Measurements from ENCODE around the gene MLLT6. TPM values are rescaled to one million over a fixed set of nuclear protein-coding genes. Genes with fewer than 3 reads are reported as not detected.
"Not testable (repeated sequence)": the region's sequence is repeated elsewhere in the genome, so short reads cannot be mapped to it uniquely, and the experiment has no call there.

MLLT6 gene
- polyA plus RNA-seq, 3 donors, result 74.2 to 131 (median 127) TPM

DNA sequence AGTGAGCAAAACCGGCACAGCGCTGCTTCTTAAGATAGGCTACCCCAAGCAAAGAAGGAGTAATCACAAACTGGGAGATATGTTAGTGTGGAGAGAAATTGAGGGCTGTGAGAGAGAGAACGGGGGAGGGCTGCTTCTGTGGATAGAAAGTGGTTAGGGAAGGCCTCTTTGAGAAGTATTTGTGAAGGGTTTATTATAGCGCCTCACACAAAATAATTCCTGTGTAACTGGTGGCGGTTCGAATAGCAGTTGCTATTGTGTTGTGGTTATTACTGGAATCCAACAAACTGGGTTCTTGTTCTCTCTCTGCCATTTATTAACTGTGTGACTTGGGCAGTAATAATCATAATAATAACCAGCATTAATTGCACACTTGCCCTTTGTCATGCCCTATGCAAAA, 15.9 kb downstream of the MLLT6 start:
- DNase-seq, result no peak

GRCh38 chr17:38721802-38722201, 16.7 kb downstream of the MLLT6 start:
- no peak for DNase-seq

GRCh38 chr17:38724337-38724988, 19.4 kb downstream of the MLLT6 start:
- DNase-seq, result no peak

DNA sequence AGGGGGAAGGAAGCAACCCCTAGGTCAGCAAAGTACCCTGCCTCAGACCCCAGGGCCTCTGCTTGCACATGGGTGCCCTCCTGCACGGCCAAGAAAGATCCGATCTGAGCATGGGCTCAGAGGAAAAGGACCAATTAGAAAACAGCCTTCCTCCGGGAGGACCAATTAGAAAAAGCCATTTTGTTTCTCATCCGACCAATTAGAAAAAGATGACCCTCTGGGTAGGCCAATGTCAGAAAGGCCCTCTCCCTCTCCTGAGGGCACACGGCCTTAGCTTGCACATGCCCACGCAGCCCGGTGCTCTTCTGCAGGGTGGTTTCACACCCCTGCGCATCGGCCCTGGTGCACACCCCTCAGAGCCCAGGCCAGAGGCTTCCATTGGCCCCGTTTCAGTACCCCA, 20.0 kb downstream of the MLLT6 start:
- no peak for DNase-seq

- not testable (repeated sequence) for DNase-seq
These were observed 21.1 kb downstream of the MLLT6 start for GRCh38 chr17:38726145-38726544.

DNA sequence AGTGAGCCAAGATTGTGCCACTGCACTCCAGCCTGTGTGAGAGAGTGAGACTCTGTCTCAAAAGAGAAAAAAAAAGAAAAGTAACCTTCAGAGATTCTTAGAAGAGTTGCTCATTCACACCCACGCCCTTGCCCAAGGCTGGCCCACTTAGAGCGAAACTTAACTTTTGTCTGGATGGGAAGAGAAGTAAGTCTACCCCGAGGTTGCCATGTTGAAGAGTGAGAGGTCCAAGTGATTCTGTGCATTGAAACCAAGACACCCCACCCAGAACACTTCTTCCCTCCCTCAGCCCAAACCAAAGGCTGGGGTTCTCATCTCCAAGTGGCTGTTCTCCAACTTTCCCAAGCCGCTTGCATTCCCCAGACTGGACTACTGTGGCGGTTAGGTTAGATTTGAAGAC, 22.7 kb downstream of the MLLT6 start:
- no peak for DNase-seq

GRCh38 chr17:38728290-38728831, 23.3 kb downstream of the MLLT6 start:
- DNase-seq, result no peak

DNA sequence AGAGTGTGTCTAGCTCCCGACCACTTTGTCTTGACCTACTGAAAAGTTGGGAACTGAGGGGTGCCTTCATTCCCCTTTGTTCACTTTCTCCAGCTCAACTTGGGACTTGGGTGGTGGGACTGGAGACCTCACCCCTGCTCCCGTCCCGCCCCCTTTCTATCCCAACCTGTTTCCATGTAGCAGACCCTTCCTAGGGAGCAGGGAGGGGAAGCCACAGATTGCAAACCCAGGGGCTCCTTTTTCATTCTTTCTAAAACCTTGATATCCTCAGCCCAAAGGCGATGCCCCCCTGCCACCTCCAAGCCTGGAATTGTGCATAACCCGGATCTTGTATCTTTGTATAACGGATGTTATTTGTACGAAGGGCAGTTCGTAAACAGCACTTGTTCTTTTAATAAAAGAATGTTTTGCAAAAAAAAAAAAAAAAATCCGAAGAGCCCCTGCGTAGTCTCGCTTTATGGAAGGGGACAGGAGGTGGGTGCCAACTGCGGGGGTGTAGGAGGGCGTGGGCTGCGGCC, 24.4 kb downstream of the MLLT6 start:
- no peak for DNase-seq

DNA sequence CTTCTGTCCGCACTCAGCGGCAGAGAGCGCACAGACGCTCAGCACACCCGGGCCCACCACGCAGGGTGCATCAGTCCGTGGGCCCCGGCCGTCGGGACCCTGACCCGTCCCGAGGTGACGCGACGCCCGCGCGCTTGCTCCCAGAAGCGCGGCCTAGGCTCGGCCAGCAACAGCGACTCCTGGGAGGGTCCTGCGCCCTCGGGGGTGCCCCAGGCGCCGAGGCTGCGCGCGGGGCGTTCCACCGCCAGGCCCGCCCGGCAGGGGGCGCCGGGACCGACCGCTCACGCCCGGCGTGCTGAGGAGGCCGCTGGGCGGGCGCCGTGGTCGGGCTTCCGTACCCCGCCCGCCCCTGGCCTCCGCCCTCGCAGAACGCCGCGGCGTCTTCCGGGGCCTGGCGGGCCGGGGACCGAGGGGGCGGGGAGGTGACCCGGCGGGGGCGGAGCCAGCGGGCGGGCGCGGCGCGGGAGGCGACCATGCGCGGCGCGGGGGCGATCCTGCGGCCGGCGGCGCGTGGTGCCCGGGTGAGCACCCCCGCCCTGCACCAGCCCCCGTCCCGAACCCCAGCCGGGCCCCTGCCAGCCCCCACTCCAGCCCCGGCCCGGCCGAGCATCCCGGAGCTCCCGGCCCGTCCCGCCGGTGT, 24.9 kb downstream of the MLLT6 start, which contains the start of gene CISD3:
Gene CISD3 (plus strand): TSS at position 456 of the 640 bp plus-strand sequence. CDS start 18 bp downstream, at position 474.
- DNase-seq, result peak; percentile 81

- no peak for DNase-seq
These were observed 25.7 kb downstream of the MLLT6 start for GRCh38 chr17:38730526-38731379.

DNA sequence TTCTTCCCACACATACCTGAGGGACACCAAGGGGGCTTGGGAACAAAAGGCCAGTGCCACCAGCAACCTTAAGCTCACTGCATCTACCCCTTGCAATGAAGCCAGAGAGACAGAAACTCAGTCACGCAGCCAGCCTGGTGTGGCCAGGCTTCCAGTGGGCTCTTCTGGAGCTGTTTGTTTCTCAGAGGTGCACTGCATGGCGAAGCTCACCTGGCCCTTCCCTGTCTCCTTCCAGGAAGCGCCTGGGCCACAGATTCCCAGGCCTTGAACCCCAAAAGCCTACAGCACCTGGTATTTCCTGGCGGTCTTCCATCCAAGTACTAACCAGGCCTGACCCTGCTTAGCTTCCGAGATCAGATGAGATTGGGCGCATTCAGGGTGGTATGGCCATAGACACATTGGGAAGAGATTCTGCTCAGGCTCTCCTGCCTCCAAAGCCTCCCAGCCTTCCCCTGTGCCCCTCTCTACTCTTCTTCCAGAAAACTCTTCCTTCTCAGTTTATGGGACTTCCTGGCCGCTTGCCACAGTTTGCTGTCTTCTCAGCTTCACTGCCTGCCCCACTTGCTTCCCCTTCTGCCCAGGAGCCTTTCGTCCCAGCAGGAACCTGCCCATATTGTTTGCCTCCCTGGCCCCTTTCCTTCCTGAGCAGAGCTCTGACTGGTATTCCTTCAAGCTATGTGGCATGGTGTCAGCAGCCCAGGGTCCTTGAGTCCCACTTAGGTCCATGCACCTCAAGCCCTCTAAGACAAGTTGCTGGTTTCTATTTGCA, 26.6 kb downstream of the MLLT6 start:
- DNase-seq, result no peak

- no peak for DNase-seq
These were observed 27.6 kb downstream of the MLLT6 start for GRCh38 chr17:38732376-38733281.

GRCh38 chr17:38733282-38733981, 28.4 kb downstream of the MLLT6 start:
- DNase-seq, result no peak

GRCh38 chr17:38733982-38734973, 29.2 kb downstream of the MLLT6 start:
- DNase-seq, result no peak

DNA sequence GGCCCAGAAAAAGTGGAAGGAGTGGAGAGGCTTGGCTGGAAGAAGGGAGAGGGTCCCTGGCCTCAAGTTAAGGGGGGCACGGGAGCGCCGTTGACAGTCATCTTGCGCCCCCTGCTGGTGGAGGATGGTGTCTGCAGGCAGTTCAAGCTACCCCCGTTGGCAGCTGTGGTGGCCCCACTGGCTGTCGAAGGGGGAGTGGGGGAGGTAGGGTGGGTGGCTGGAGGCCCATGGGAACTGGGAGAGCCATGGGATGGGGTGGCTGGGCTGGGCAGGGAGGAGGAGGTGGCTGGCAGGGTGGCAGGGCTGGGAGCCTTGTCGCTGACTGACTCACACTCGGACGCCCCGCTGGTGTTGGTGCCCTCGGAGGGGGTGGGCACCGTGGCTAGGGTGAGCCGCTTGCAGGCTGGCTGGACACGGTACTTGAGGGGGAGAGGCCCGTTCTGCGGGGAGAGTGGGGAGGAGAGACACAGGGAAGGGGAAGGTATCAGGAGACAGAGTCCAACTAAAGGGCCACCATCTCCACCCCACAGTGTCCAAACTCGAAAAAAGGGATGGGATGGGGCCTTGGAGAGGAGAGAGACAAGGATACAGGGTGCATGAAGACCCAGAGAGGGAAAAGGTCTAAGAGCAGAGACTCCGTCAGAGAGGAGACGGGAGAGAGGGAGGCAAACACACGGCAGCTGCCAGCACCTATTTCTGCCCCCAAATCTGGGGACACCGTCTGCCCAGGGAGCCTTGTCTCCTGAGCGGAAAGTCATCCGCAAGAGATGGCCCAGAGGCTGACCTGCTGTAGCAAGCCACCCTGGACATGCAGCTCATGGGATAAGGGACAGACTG, 30.3 kb downstream of the MLLT6 start:
- DNase-seq, result no peak

DNA sequence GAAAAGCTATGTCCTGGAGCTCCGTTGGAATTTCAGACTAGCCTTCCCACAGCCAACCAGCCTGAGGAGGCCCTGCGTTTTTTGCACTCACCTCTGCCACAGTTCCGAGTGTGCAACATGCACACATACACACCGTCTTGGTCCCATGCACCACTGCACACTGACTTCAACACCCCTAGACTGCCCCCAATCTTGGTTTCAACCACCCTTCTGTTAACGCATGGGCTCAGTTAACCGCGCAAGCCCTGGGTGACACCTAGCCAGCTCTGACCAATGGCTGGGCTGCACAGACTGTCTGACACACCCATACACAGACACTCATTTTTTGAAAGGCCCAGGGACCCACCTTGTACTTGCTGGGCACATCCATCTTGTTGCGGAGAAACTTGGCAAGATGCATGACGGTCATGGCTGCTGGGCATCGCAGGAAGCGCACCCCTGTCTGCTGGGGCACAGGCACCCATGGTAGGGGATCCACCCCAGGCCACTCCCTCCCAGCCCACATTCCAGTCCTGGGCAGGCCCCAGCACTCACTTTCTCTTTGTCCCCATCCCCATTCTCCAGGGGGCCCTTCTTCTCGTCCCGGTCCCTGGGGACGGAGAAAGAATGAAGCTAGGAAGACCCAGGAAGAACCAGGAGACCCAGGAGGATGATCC, 33.1 kb downstream of the MLLT6 start:
- no peak for DNase-seq

DNA sequence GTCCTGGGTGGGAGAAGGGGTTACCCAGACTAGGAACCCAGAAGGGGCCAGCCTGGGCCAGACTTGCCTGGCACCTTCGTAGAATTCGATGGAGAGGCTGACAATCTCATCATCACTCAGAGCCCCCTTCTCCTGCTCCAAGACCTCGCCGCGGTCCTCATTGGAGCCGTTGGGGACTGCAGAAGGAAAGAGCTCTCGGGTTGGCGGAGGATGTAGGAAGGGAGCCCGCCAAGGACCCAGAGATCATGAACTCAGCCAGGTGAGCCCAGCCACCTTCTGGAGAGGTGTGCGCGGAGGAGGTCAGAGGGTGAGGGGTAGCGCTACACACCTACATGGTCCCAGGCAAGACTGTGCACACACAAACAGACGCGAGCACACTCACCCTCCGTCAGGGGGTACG, 33.6 kb downstream of the MLLT6 start:
- DNase-seq, result no peak

Data from renal pelvis (tissue), 4 donors.